ENCODE results near the gene MYO10.

DNA sequence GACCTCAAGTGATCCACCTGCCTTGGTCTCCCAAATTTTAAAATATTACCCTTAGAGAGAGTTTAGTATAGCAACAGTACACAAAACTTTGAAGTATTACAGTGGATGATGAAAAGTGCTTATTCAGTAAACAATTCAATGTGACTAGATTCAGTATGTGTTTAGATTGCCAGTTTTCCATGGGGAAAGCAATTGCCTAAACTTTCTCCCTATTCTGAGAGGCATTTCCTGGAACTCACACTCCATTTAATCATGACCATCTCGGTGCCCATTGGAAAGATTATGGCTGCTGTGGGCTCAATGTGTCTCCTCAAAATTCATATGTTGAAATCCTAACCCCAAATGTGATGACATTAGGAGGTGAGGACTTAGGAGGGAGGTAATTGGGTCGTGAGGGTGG lies 38.9 kb upstream of the MYO10 start:
- TF ChIP-seq YY1 (IDR thresholded peaks at IDR 0.05; ENCODE audit: insufficient read depth, insufficient read length), result no peak
- no peak for TF ChIP-seq ZNF274 (IDR thresholded peaks at IDR 0.05; ENCODE audit: low read depth, low read length)
- TF ChIP-seq SUZ12 (IDR thresholded peaks at IDR 0.05; ENCODE audit: extremely low read depth, insufficient read depth, insufficient read length), result no peak
